Stimulated activated CD8-positive, alpha-beta memory T cell treated with anti-CD3 and anti-CD28 coated beads, Interleukin-7, amount 100 ng/mL, for 24 hours (primary cell): Measurements from ENCODE around the gene GNB1.

Experiments
- DNase-seq: peaks from one replicate; pipeline ENCODE4 v3.0.0-alpha.2; 2020; ENCODE audit warnings: low read depth

The GNB1 gene

DNA sequence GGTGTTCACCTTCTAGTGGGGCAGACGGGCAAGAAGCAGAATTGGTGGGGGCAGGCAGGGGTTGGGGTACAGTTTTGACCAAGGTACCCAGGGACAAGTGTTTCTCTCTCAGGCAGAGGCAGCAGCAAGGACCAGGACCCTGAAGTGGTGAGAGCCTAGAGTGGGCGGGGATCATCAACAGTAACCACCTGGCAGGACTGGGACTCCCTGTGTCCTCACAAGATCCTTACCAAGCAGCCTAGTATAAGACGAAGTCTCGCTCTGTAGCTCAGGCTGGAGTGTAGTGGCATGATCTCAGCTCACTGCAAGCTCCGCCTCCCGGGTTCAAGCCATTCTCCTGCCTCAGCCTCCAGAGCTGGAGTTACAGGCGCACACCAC, 109.4 kb downstream of the GNB1 start:
- no peak for DNase-seq

DNA sequence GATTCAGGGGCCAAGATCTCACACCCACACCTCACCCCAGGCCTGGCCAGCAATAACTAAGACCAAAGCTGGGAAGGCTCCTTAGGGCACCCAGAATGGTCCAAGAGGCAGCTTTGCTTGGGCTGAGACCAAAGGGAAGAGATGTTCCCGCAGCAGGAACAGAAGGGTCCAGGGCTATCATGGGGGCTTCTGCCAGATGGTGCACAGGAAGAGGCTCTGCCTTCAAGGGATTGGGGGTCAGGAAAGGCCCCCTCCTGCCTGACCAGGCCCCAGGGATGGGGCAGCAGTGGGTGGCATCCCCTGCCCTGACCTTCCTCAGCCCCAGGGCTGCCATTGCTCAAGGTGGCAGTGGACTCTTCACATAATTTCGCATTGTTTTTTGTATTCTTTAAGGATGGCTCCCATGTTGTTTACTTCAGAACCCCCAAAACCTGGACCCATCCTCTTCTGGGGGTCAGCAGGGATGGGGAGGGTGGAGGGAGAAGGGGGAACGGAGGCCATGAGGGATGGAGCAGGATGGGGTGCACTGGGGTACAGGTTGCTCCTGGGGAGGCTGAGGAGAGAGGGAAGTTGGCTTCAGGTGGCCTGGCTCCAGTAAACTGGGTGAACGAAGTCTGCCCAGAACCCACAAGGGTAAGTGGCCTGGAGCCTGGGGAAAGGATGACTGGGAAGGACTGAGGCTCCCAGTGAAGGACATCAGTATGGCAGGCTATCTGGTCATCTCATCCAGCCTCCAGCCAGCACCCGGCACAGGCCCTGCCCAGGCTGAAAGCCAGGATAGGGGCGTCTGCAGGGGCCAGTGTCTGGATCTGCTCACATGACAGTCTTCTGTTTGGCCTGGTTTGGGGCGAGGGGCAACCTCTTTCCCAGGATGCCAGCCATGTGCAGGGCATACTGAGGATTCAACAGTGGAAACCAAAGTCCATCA, 110.0 kb downstream of the GNB1 start:
- DNase-seq: no peak

DNA sequence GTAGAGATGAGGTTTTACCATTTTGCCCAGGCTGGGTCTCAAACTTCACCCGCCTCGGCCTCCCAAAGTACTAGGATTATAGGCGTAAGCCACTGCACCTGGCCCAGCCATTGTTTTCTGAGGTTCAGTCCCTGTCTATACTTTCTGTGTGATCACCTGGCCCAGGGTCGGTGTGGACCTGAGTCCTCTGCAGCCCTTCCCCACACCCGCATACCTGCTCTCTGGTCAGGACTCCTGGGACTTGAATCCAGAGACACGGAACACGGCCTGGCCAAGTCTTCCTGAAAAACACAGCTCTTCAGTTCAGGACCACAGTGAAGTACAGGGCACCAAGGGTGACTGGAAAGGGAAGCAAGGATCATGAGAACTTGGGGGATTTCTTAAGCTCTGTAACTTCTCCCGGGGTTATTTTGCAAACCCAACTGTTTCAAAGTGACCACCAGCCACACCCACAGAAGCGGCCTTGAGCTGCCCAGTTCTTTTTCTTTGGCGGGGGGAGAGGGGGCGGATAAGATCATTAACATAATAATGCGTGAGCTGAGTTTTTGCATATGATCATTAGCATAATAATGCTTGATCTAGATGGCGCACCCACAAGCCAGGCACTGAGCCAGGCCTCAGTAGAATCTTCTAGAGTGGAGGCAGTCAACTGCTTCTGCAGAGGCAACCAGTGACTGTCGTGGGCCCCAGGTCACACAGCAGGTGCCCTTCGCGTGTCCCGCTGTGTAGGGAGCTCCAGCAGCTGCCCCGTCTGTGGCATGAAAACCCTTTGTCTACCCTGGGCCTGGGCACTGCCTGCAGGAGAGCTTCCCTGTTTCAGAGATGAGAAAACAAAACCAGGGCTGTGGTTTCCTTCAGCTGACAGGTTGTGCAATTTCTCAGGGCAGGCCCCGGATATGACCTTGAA, 110.9 kb downstream of the GNB1 start:
- peak; percentile 28 for DNase-seq

DNA sequence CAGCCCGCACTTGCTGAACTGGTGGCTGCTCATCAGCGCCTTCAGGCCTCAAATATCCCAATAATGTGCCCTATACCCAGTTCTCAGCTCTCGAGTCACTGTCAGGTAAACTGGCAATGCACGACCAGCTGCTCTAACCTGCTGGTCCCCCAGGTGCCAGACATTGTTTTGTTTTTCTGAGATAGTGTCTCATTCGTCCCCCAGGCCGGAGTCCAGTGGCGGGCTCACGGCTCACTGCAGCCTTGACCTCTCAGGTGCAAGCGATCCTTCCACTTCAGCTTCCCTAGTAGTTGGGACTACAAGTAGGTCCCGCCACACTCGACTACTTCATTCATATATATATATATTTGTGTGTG, 111.6 kb downstream of the GNB1 start:
- no peak for DNase-seq

- DNase-seq: peak; percentile 45
Measured at GRCh38 chr1:1778663-1779319, 112.1 kb downstream of the GNB1 start.

DNA sequence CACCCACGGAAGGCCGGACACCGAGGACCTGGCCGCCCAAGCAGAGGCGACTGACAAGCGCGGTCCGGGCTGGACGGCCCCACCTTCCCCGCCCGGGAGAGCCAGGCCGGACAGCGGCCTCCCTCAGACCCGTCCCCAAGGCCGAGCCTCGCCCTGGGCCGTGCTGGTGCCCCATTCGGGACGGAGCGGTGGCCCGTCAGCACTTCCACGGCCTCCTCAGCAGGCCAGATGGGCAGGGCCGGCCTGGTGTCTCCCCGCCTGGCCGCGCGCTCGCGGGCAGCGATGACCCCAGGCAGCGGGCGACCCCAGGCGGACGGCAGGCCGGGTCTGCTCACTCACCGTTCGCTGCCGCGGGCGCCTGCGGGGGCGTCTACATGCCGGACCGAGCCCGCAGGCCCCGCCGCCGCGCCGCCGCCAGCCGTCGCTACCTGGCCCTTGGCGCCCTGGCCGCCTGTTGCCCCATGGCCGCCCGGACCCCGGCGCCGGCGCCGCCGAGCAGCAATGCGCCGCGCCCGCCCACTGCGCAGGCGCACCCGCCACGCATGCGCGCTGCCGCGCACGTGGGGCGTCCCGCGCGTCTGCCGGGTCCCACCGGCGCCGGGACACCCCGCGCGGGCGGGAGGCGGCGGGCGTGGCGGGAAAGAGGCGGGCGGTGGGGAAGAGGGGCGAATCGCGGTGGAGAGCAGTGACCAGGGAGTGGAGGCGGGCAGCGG, 112.8 kb downstream of the GNB1 start, which contains the start of gene NADK:
NADK (minus strand) TSS at position 521 of the 713 bp plus-strand sequence. CDS start 13,064 bp downstream, outside the sequence.
- DNase-seq: peak; percentile 33

- DNase-seq: no peak
Measured at GRCh38 chr1:1777583-1777899, 113.3 kb downstream of the GNB1 start.

DNA sequence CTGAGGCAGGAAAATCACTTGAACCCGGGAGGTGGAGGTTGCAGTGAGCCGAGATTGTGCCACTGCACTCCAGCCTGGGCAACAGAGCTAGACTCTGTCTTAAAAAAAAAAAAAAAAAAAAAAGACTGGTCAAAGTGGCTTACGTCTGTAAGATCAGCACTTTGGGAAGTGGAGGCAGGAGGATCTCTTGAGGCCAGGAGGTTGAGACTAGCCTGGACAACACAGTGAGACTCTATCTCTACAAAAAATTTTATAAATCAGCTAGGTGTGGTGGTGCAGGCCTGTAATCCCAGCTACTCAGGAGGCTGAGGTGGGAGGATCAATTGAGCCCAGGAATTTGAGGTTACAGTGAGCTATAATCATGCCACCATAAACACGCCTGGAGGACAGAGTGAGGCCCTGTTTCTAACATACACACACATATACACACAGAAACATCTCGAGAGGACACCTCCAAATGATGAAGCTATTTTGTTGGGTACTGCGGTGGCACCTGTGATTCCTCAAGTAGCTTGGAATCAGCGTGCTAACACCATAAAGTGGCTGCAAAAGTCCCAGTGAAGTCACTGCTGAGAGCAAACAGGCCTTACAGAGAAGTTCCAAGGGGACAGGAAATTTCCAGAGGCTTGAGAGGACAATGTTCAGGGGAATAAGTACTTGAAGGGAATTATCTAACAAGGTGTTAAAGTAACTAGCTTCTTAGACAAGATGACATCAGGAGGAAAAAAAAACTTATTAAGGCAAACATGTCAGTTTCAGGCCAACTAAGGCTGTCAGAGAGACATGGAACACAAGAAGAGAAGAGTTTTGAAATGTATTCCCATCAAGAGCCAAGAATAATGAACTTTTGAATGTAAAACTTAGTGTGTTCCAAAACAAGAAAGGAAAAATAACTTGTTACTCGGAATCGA, 114.0 kb downstream of the GNB1 start:
- DNase-seq: no peak

- no peak for DNase-seq
Measured at GRCh38 chr1:1775327-1776226, 115.3 kb downstream of the GNB1 start.

- no peak for DNase-seq
Measured at GRCh38 chr1:1773874-1774273, 117.0 kb downstream of the GNB1 start.

DNA sequence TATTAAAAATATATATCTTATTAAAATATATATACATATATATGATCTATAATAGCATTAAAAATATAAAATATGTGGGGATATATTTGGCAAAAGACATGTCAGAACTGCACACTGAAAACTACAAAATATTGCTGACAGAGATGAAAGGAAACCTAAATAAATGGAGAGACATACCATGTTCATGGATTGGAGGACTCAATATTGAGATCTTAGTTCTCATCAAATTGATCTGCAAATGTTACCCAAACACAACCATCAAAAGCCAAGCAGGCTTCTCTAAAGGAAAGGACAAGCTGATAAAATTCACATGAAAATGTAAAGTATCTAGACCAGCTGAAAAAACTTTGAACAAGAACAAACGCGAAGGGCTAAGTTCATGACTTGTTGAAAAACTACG, 119.8 kb downstream of the GNB1 start:
- DNase-seq: no peak

DNA sequence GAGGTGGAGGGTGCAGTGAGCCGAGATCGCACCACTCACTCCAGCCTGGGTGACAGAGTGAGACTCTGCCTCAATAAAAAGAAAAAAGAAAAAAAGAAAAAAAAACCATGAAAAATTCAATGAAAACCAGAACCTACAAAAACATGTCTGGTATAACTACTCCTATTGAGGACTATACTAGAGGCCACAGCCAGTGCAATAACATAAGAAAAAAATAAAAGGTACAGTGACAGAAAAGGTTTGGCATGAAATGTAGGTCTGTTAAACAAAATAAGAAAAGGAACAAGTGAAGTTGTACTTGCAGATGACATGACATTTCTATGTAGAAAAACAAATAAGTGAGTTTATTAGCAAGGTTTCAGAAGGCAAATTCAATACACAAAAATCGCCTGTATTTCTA, 120.8 kb downstream of the GNB1 start:
- DNase-seq: no peak

DNA sequence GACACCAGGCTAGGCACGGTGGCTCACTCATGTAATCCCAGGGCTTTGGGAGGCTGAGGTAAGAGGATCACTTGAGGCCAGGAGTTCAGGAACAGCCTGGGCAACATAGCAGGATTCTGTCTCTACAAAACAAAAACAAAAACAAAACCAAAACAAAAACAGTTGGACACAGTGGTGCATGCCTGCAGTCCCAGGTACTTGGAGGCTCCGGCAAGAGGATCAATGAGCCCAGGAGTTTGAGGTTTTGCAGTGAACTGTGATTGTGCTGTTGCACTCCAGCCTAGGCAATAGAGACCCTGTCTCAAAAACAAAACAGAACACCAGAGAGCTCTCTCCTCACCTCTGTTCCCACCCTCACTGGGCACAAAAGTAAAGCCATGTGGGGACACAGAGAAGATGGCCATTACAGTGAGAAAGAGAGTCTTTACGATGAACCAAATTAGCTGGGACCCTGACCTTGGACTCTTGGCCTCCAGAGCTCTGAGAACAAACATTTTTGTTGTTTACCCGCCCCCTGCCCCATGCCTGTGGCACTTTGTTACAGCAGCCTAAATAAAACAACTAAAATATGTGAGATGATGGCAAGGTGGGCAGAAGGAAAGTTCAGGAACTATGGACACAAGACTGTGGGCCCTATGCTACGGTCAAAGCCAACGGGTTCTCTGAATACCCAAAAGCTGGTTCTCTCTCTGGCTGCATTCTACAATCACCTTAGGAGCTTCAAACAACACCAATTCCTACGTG, 122.5 kb downstream of the GNB1 start:
- DNase-seq: no peak

DNA sequence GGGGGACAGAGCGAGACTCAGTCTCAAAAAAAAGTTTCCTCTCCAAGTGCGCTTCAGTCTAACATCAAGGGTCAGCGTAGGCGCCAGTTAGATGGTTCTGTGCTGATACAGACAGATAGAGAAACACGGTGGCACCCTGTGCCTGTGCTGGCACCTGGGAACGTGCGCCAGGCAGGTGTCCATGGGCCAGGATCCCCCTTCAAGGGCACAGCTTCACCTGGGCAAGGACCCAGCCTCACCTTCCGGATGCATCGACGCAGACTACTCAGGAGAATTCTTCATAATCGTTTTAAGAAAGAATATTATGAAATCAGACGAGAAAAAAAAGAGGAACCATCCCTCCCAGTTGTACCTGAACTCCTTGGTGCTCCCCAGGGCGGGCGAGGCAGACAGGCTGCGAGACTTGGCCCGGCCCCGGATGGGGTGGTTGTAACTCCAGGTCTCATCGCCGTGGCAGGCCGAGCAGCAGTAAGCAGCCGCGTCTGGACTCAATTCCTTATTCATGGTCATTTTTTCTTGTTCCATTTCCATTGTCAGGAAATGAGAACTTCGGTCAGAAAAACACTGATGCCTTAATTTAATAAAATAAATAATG, 125.9 kb downstream of the GNB1 start:
- DNase-seq: no peak

GRCh38 chr1:1763657-1764621, 126.9 kb downstream of the GNB1 start:
- DNase-seq: no peak

DNA sequence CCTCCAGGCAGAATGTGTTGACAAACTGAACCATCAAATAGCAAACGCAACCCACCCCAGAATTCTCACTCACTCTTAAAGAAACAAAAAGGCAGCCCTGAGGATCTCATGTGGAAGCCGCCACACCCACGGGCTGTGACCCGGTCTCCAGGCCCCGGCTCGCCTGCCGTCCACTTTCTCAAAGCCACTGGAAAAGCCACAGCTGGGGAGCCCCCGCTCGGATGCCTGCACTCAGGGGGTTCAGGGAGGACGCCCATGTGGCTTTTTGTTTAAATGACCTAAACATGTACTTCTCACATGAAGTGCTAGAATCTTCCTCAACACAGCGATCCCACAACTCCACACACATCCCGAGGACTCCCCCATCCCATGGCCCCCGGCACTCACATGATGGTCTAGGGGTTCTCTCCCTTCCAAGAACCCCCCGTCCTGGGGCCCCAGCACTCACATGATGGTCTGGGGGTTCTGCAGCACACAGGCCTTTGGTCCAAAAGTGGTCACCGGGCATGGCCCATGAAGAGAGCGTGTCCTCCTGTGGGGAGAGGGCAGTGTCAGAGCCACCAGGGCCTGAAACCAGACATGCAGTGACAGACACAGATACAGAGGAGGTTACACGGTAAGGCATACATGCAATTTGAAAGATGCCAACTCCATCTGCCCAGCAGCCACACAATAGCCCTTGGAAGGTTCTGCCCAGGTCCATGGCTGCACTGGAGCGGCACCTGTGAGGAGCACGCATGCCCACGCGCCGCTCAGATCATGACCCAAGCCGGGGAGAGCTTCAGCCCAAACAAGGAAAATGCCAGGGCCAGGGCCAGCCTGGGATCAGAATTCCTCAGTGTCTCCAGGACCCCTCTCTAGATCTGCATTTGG, 129.1 kb downstream of the GNB1 start:
- no peak for DNase-seq
